NCI-H748 (cell line): ENCODE data around the gene CCDC90B.
"Not testable (repeated sequence)": the region's sequence is repeated elsewhere in the genome, so short reads cannot be mapped to it uniquely, and the experiment has no call there.

Experiments
- DNase-seq: peaks from one replicate; lab custom pipeline; 2025; ENCODE audit not compliant: unreplicated experiment; lab: John Stamatoyannopoulos, UW

Gene CCDC90B

GRCh38 chr11:83292709-83293456 lies 6.7 kb upstream of the CCDC90B start:
- DNase-seq = peak; percentile 52

- DNase-seq = no peak
Measured at GRCh38 chr11:83287631-83288030, 1.5 kb upstream of the CCDC90B start.

GRCh38 chr11:83285151-83285770 lies 906 bp downstream of the CCDC90B start:
- no peak for DNase-seq

GRCh38 chr11:83284501-83285150 lies 1.5 kb downstream of the CCDC90B start:
- DNase-seq = peak; percentile 60

- DNase-seq = no peak
Measured at GRCh38 chr11:83282084-83282716, 4.0 kb downstream of the CCDC90B start.

GRCh38 chr11:83280256-83280655 lies 5.9 kb downstream of the CCDC90B start:
- no peak for DNase-seq

- DNase-seq = no peak
Measured at GRCh38 chr11:83278351-83278750, 7.8 kb downstream of the CCDC90B start.

- no peak for DNase-seq
Measured at GRCh38 chr11:83275888-83276641, 10.1 kb downstream of the CCDC90B start.

- no peak for DNase-seq
Measured at GRCh38 chr11:83272627-83273026, 13.5 kb downstream of the CCDC90B start.

- DNase-seq = not testable (repeated sequence)
Measured at GRCh38 chr11:83271734-83272133, 14.4 kb downstream of the CCDC90B start.

GRCh38 chr11:83269080-83269479 lies 17.1 kb downstream of the CCDC90B start:
- DNase-seq = not testable (repeated sequence)

- no peak for DNase-seq
Measured at GRCh38 chr11:83265331-83265730, 20.8 kb downstream of the CCDC90B start.

GRCh38 chr11:83259559-83259958 lies 26.6 kb downstream of the CCDC90B start:
- DNase-seq = no peak

- DNase-seq = no peak
Measured at GRCh38 chr11:83257761-83258168, 28.4 kb downstream of the CCDC90B start.

- DNase-seq = no peak
Measured at GRCh38 chr11:83256602-83257340, 29.4 kb downstream of the CCDC90B start.

- DNase-seq = no peak
Measured at GRCh38 chr11:83255366-83255765, 30.8 kb downstream of the CCDC90B start.

- no peak for DNase-seq
Measured at GRCh38 chr11:83252941-83253340, 33.2 kb downstream of the CCDC90B start.

- DNase-seq = no peak
Measured at GRCh38 chr11:83252266-83252665, 33.9 kb downstream of the CCDC90B start.

GRCh38 chr11:83249972-83250593 lies 36.1 kb downstream of the CCDC90B start:
- peak; percentile 32 for DNase-seq

- DNase-seq = no peak
Measured at GRCh38 chr11:83249445-83249844, 36.7 kb downstream of the CCDC90B start.
